VCaP (cell line): ENCODE results near the gene TIGD7.

Experiments used
- H3K27ac ChIP-seq: fragments of 450-650 bp; 2 replicates; pipeline ENCODE4 v1.5.1; 2017
- CTCF ChIP-seq: fragments of 450-650 bp; conservative IDR thresholded peaks from 2 replicates; pipeline ENCODE4 v1.5.1; 2017; ENCODE audit warnings: mild to moderate bottlenecking, moderate library complexity

Gene TIGD7

GRCh38 chr16:3254309-3254708, 50.9 kb downstream of the TIGD7 start:
- H3K27ac ChIP-seq = no peak overlapping the region
- no peak for TF ChIP-seq CTCF

- no peak for TF ChIP-seq CTCF
- H3K27ac ChIP-seq = no peak overlapping the region
These were observed 52.3 kb downstream of the TIGD7 start for GRCh38 chr16:3252967-3253366.

GRCh38 chr16:3249451-3249850, 55.8 kb downstream of the TIGD7 start:
- TF ChIP-seq CTCF = no peak
- H3K27ac ChIP-seq = no peak overlapping the region

GRCh38 chr16:3249020-3249419, 56.2 kb downstream of the TIGD7 start:
- H3K27ac ChIP-seq = no peak overlapping the region
- TF ChIP-seq CTCF = no peak
